SJSA1 (cell line): ENCODE results near the gene PHTF1. TPM values are rescaled to one million over a fixed set of nuclear protein-coding genes. Genes with fewer than 3 reads are reported as not detected.

ENCODE experiments used
- DNase-seq, 2 experiments: peaks; one replicate each; pipeline ENCODE4 v3.0.0-alpha.2; 2015 to 2020; ENCODE audit warnings: low spot score in 2 of 2, low read depth in 1 of 2
- H3K27ac ChIP-seq: fragments of 250-450 bp; sonication (Bioruptor Pico); 2 replicates; pipeline ENCODE4 v1.5.1; 2020; ENCODE audit warnings: mild to moderate bottlenecking, moderate library complexity
- H3K27me3 ChIP-seq: fragments of 250-450 bp; sonication (Bioruptor Pico); replicated peaks from 2 replicates; pipeline ENCODE4 v1.5.1; 2020; ENCODE audit warnings: mild to moderate bottlenecking, moderate library complexity
- H3K36me3 ChIP-seq: fragments of 250-450 bp; sonication (Bioruptor Pico); 2 replicates; pipeline ENCODE4 v1.5.1; 2020; ENCODE audit warnings: mild to moderate bottlenecking
- H3K4me1 ChIP-seq: fragments of 250-450 bp; sonication (Bioruptor Pico); replicated peaks from 2 replicates; pipeline ENCODE4 v1.6.1; 2021; ENCODE audit warnings: mild to moderate bottlenecking
- H3K4me3 ChIP-seq: fragments of 250-450 bp; sonication (Bioruptor Pico); 2 replicates; pipeline ENCODE4 v1.5.1; 2020; ENCODE audit warnings: mild to moderate bottlenecking
- H3K9me3 ChIP-seq: fragments of 250-450 bp; sonication (Bioruptor Pico); replicated peaks from 2 replicates; pipeline ENCODE4 v1.5.1; 2020; ENCODE audit warnings: mild to moderate bottlenecking
- total RNA-seq: library from RNA; depleted of rRNA; stranded (reverse); fragments of >200 nt; shearing (Covaris generic); gene quantifications from 2 replicates; pipeline ENCODE4 v1.2.3, GENCODE V29; 2014

PHTF1 gene
- total RNA-seq, 1 experiment from 2014 or later = 38.3 TPM

DNA sequence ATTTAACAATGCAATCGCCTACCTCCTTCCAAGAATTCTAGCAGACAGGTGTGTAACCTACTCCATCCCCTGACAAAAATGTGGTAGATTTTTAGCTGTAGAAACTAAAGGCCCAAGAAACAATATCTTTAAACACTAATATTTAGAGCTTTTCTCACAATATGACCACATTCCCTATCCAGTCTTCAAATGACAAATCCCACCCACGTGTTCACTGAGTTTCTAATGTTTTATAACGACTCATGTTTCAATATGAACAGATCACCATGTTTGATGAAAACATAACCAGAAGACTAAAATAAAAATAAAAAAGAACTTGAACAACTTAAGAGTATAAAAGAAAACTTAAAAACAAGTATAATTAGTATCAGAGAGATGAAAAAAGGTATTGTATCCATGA is 28.4 kb upstream of the PHTF1 start:
- H3K4me3 ChIP-seq = no peak overlapping the region
- H3K36me3 ChIP-seq = peaks cover 6% of the 10 kb centered on the region; the same call in 1 of the 2 replicates
- no peaks in the 10 kb centered on the region for H3K4me1 ChIP-seq
- no peaks in the 10 kb centered on the region for H3K27me3 ChIP-seq
- H3K27ac ChIP-seq = no peak overlapping the region
- H3K9me3 ChIP-seq = no peaks in the 10 kb centered on the region
- DNase-seq = no peak

DNA sequence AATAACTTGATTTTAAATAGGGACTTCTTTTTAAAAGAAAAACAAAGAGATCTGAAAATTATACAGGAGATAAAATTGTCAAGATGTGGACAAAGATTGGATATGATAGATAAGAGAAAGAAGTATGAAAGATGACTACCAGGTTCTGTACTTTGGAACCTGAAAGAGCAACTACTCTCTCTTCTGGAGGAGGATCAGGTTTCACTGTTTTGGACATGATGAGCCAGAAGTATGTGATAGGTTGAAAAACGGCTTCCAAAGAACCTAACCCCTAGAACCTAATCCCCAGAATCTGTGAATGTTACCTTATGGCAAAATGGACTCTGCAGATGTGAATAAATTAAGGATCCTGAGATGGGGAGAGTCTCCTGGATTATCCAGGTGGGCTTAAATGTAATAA is 26.8 kb upstream of the PHTF1 start:
- no peaks in the 10 kb centered on the region for H3K9me3 ChIP-seq
- H3K4me3 ChIP-seq = no peak overlapping the region
- H3K4me1 ChIP-seq = no peaks in the 10 kb centered on the region
- H3K27me3 ChIP-seq = no peaks in the 10 kb centered on the region
- DNase-seq = no peak
- 0 out of 2 replicates have a peak, but pooled peaks cover 6% of the 10 kb centered on the region for H3K36me3 ChIP-seq
- H3K27ac ChIP-seq = no peak overlapping the region

DNA sequence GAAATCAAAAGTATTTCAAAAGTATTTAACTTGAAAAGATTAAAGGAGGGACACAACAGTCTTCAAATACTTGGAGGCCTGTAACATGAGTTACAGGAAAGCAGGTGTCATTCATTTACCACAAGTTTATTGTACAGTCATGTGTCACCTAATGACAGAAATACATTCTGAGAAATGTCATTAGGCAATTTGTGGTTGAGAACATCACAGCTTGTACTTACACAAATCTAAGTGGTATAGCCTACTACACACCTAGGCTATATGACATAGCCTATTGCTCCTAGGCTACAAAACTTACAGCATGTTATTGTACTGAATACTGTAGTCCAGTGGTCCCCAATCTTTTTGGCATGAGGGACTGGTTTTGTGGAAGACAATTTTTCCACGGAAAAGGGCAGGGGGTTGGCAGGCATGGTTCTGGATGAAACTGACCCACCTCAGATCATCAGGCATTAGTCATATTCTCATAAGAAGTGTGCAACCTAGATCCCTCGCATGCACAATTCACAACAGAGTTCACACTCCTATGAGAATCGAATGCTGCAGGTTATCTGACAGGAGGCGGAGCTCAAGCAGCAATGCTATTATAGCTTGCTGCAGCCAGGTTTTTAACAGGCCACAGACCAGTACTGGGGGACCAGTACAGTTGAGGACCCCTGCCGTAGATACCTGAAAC is 25.0 kb upstream of the PHTF1 start:
- no peak overlapping the region for H3K27ac ChIP-seq
- H3K4me1 ChIP-seq = no peaks in the 10 kb centered on the region
- H3K36me3 ChIP-seq = 0 out of 2 replicates have a peak, but pooled peaks cover 3% of the 10 kb centered on the region
- DNase-seq = no peak
- no peak overlapping the region for H3K4me3 ChIP-seq
- no peaks in the 10 kb centered on the region for H3K9me3 ChIP-seq
- no peaks in the 10 kb centered on the region for H3K27me3 ChIP-seq

DNA sequence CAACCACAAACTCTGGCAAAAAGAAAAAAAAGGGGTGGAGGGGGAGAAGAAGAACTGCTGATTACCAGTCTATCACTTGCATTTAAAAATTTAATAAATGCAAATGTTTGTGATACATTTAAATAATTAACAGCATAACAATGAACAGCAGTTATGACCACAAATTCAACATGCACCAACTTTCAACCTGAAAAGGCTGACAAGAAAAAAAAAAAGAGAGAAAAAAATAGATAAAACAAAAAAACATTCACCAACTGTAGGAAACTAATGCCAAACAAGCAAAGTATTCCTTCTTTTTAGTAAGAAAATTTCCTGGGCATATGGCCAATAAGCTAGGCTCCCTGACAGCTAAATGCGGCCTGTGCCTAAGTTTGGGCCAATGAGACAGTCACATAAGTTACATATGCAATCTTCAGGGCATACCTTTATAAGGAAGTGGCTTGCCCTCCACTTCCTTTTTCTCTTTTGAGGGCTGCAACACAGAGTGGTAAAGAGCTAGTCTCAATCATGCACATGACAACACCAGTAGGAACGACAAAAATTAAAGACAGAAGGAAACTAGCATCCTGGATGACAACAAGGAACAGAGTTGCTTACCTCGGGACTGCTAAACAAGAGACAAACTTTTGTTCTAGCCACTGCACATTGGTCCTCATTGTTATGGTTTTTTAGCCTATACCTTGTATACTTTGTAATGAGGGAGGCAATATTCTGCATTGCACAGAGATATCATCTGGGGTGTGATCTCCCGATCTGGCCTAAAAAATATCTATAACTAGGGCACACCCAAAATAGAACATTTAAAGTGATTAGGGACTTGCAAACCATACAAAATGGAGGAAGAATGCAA is 24.2 kb upstream of the PHTF1 start:
- no peak overlapping the region for H3K27ac ChIP-seq
- DNase-seq = no peak
- H3K9me3 ChIP-seq = no peaks in the 10 kb centered on the region
- H3K4me3 ChIP-seq = no peak overlapping the region
- no peaks in the 10 kb centered on the region for H3K27me3 ChIP-seq
- no peaks in the 10 kb centered on the region for H3K4me1 ChIP-seq
- 0 out of 2 replicates have a peak, but pooled peaks cover 3% of the 10 kb centered on the region for H3K36me3 ChIP-seq

DNA sequence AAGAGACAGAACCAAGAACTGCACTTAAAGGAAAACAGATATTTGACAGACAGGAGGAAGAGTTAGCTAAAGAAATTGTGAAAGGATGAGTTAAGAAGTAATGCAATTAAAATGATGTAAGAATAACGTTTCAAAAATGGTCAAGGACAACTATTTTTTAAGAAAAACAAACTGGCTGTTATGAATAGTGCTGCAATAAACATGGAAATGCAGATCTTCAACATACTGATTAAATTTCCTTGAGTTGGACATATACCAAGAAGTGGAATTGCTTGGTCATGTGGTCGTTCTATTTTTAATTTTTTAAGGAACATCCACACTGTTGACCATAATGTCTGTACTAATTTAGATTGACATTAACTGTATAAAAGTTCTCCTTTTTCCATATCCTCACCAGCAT is 23.1 kb upstream of the PHTF1 start:
- Histone ChIP-seq H3K4me1 (no peaks in the 10 kb centered on the region), H3K9me3 (no peaks in the 10 kb centered on the region), H3K36me3 (0 out of 2 replicates have a peak, but pooled peaks cover 3% of the 10 kb centered on the region), H3K4me3 (no peak overlapping the region), H3K27me3 (no peaks in the 10 kb centered on the region), H3K27ac (no peak overlapping the region)
- no peak for DNase-seq

DNA sequence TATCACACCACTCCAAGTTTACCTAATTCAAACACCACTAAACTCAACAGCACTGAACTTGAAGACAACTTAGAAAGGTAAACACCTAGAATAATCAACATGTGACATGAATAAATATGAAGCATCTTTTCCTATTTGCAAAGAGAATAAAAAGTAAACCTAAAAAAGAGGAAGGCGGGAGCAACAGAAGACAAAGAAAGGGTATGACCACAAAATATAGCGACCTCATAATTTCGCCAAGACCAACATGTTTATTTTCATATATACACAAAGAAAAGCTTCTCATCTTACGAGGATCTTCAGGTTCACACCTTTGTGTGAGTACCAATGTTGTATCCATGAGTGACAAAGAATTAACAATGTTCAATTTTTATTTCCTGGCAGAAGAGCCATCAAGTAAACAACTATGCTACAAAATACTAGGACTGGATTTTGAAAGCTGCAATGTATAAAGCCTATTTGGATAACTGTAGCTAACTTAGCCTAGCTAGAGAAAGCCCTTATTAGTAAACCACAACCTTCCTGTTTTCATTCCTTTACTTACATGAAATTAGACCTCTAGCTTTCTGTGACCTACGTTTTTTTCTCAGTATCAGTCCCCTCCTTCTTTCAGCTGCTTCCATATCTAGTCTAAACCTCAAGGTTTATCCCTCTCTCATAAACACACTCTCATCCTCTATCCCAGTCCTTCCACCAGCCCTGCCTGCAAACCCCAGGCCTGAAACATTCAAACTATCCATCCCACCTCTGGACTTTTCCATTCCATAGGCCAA is 21.3 kb upstream of the PHTF1 start:
- Histone ChIP-seq H3K27ac (no peak overlapping the region), H3K27me3 (no peaks in the 10 kb centered on the region), H3K9me3 (no peaks in the 10 kb centered on the region), H3K4me3 (no peak overlapping the region), H3K36me3 (peaks cover 12% of the 10 kb centered on the region; the same call in 1 of the 2 replicates), H3K4me1 (no peaks in the 10 kb centered on the region)
- no peak for DNase-seq

DNA sequence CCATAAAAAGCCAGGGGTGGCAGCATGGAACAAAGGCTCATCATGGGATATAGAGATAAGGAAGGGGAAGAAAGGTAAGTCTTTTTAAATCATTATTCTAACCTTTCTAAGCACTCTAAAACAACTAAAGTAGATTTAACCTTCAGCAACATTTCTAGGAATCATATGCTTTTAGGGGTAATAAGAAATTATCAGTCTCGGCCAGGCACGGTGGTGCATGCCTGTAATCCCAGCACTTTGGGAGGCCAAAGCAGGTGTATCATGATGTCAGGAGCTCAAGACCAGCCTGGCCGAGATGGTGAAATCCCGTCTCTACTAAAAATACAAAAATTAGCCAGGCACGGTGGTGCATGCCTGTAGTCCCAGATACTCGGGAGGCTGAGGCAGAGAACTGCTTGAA is 20.3 kb upstream of the PHTF1 start:
- no peak for DNase-seq
- H3K27ac ChIP-seq = no peak overlapping the region
- H3K9me3 ChIP-seq = no peaks in the 10 kb centered on the region
- peaks cover 12% of the 10 kb centered on the region; the same call in 1 of the 2 replicates for H3K36me3 ChIP-seq
- H3K4me3 ChIP-seq = no peak overlapping the region
- H3K27me3 ChIP-seq = no peaks in the 10 kb centered on the region
- no peaks in the 10 kb centered on the region for H3K4me1 ChIP-seq

DNA sequence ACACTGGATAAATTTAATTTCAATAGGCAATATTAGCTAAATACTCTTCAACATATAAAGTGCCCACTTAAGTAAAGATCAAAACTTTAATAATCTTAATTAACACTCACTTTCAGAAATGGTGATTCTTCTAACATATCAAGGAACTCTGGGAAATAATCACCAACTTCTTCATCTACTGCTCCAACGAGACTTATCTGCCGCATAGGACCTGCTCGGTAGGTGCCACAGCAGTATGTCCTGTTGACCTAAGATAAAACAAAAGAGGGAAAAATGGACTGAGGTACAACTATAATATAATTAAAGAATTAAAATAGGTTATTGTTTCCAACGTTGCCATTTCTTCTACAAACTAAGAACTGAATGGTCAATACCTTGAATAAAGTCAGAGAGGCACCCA is 18.3 kb upstream of the PHTF1 start:
- no peaks in the 10 kb centered on the region for H3K9me3 ChIP-seq
- no peak overlapping the region for H3K27ac ChIP-seq
- H3K4me1 ChIP-seq = no peaks in the 10 kb centered on the region
- H3K27me3 ChIP-seq = no peaks in the 10 kb centered on the region
- H3K4me3 ChIP-seq = no peak overlapping the region
- no peak for DNase-seq
- H3K36me3 ChIP-seq = peaks cover 15% of the 10 kb centered on the region; the same call in 1 of the 2 replicates

DNA sequence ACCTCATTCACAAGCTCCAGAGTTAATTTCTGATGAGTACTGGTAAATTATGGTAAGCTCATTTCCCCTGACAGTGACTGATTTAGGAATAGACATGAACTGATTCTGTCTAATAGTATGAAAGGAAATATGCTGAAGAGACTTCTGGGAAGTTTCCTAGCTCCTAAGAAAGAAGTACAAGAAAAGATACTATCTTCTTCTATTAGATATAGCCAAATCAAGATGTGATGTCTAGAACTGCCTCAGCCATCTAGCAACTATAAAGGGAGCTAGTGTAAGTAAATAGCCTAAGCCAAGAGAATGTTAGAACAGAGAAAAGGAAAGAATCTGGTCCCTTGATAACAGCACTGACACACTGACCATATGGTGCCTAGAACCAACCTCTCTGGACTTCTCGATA is 10.7 kb upstream of the PHTF1 start:
- Histone ChIP-seq H3K9me3 (no peaks in the 10 kb centered on the region), H3K27ac (no peak overlapping the region), H3K4me1 (no peaks in the 10 kb centered on the region), H3K4me3 (no peak overlapping the region), H3K27me3 (no peaks in the 10 kb centered on the region), H3K36me3 (peaks cover 21% of the 10 kb centered on the region)
- no peak for DNase-seq

DNA sequence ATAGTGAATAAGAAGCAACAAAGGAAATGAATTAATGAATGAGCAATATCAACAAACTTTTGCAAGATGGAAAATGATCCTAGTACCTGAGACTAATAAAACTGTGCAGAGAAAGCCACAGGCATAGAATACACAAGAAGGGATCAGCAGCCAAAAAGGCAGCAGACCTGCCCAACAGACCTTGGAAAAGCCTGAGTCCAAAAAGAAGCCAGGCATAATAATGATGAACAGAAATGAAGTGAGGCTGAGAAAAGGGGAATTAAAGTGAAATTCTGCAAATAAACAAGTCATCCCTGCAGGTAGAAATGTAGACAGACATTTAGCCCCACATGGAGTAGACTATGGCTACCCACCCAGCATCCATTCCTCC is 10.3 kb upstream of the PHTF1 start:
- Histone ChIP-seq H3K9me3 (no peaks in the 10 kb centered on the region), H3K36me3 (peaks cover 21% of the 10 kb centered on the region), H3K27me3 (no peaks in the 10 kb centered on the region), H3K4me1 (no peaks in the 10 kb centered on the region), H3K4me3 (no peak overlapping the region), H3K27ac (no peak overlapping the region)
- DNase-seq = no peak

DNA sequence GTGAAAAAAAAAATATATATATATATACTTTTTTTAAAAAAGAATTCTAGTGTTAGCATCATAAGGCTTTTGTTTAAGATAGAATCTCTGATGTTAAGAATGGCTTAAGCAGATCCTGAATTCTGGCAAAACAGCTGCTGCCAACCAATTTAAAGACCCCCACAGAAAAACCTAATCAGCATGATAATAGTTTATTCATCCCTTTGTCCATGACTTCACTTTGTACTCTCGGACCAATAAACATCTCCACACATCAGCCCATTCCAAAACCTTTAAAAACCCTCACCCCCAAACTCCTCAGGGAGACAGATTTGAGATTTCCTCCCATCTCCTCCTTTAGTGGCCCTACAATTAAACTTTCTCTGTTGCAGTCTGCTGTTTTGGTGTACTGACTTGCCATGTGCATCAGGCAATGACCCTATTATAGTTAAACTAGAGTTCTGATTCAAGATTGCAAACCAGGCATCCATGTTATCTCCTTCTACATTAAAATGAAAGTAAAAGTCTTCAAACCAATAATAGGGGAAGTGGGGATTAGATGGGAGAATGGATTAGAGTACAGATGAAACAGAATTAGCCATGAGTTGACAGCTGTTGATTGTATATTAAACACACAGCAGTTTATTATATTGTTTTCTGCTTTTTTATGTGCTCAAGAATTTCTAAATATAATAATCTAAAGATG is 9.8 kb upstream of the PHTF1 start:
- no peak for DNase-seq

DNA sequence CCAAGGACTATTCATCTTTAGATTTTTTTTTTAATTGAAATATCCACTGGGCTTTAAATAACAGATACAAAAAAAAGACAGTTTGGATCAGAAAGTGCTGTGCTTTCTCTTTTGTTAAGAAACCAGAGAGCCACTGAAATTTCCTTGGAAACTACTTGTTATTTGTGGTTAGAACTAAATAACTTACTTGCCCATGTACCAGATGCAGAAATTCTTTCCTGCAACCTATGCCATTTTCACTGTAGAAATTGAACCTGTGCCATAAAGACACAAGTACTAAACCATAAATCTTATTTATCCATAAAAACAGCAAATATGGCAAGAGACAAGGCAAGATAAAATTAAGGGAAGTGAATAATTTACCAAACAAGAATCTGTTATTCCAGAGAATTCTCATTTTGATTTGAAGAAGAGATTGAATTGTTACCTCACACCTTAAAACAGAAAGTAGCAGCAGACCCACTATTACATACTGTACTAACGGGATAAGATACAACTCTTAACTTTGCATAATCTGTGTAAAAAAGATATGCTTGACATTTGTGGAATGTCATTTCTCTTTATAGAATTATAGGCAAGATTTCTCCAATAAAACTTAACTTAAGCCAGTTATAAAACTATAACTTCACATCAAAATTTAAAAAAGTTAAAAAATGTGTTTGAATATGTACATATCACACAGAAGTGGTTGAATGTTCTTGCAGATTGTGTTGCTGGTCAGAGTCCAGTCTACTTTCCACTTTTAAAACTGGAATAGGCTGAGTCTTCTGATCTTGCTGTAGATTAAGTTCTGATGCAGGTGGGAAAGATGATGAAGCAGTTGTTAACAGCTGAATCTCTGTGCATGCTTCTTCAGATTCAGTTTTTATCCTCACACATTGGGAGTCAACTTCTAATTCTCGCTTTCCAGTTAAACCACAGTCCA is 6.3 kb upstream of the PHTF1 start:
- Histone ChIP-seq H3K4me1 (no peaks in the 10 kb centered on the region), H3K9me3 (no peaks in the 10 kb centered on the region), H3K27me3 (no peaks in the 10 kb centered on the region), H3K27ac (no peak overlapping the region), H3K4me3 (no peak overlapping the region), H3K36me3 (peaks cover 19% of the 10 kb centered on the region)
- DNase-seq = no peak

More for the DNA sequence above, 9.8 kb upstream of the PHTF1 start:
- no peaks in the 10 kb centered on the region for H3K9me3 ChIP-seq
- peaks cover 21% of the 10 kb centered on the region for H3K36me3 ChIP-seq
- no peaks in the 10 kb centered on the region for H3K27me3 ChIP-seq
- no peak overlapping the region for H3K4me3 ChIP-seq
- H3K4me1 ChIP-seq = no peaks in the 10 kb centered on the region
- no peak overlapping the region for H3K27ac ChIP-seq
